Nephron progenitor cell (in vitro differentiated cells): ENCODE results near the gene TRAF3IP1.

Experiments
- DNase-seq: peaks from one replicate; pipeline ENCODE4 v3.0.0; 2021
- H3K27ac Mint-ChIP-seq: 2 replicates; pipeline ENCODE4 v1.8.0; 2021; ENCODE audit warnings: mild to moderate bottlenecking, moderate library complexity, mixed read lengths
- H3K27me3 Mint-ChIP-seq: 2 replicates; pipeline ENCODE4 v1.8.0; 2021; ENCODE audit warnings: mild to moderate bottlenecking, low read depth, mixed read lengths; ENCODE audit not compliant: poor library complexity
- H3K36me3 Mint-ChIP-seq: 2 replicates; pipeline ENCODE4 v1.8.0; 2021; ENCODE audit warnings: low read depth, mixed read lengths
- H3K4me1 Mint-ChIP-seq: 2 replicates; pipeline ENCODE4 v1.8.0; 2021; ENCODE audit warnings: mixed read lengths
- H3K4me3 Mint-ChIP-seq: 2 replicates; pipeline ENCODE4 v1.8.0; 2021; ENCODE audit warnings: mild to moderate bottlenecking, moderate library complexity, mixed read lengths
- H3K9me3 Mint-ChIP-seq: 2 replicates; pipeline ENCODE4 v1.8.0; 2021; ENCODE audit warnings: mild to moderate bottlenecking, moderate library complexity, mixed read lengths
- TF ChIP-seq, protein P1 (sequence below): fragments of 200-600 bp; sonication (generic); IDR thresholded peaks from 2 replicates; pipeline ENCODE4 v1.5.0; 2021; ENCODE audit warnings: antibody characterized with exemption

The TRAF3IP1 gene

DNA sequence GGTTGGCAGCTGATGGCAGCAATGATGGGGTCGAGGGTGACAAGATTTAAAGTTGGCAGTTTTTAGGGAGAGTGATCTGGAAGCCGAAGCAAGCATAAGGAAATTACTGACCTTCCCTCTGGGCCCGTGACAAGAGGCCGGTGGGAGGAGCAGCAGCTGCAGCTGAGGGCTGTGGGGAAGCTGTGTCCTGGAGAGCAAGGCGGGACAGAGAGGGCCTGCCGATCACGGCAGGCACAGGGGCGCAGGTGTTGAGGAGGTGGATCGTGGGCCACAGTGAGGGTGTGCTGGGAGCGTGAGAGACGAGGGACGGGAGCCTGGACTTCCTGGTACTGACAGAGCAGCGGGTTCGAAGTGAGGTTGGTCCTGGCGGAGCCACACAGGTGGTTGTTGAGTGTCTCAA, 31.0 kb downstream of the TRAF3IP1 start:
- no peaks in the 10 kb centered on the region for H3K9me3 Mint-ChIP-seq
- peaks cover 19% of the 10 kb centered on the region for H3K36me3 Mint-ChIP-seq
- H3K4me1 Mint-ChIP-seq, result peaks cover 10% of the 10 kb centered on the region
- H3K27ac Mint-ChIP-seq, result no peak overlapping the region
- H3K27me3 Mint-ChIP-seq, result no peaks in the 10 kb centered on the region
- TF ChIP-seq, protein P1, sequence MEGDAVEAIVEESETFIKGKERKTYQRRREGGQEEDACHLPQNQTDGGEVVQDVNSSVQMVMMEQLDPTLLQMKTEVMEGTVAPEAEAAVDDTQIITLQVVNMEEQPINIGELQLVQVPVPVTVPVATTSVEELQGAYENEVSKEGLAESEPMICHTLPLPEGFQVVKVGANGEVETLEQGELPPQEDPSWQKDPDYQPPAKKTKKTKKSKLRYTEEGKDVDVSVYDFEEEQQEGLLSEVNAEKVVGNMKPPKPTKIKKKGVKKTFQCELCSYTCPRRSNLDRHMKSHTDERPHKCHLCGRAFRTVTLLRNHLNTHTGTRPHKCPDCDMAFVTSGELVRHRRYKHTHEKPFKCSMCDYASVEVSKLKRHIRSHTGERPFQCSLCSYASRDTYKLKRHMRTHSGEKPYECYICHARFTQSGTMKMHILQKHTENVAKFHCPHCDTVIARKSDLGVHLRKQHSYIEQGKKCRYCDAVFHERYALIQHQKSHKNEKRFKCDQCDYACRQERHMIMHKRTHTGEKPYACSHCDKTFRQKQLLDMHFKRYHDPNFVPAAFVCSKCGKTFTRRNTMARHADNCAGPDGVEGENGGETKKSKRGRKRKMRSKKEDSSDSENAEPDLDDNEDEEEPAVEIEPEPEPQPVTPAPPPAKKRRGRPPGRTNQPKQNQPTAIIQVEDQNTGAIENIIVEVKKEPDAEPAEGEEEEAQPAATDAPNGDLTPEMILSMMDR, result no peak
- no peak overlapping the region for H3K4me3 Mint-ChIP-seq
- no peak for DNase-seq

DNA sequence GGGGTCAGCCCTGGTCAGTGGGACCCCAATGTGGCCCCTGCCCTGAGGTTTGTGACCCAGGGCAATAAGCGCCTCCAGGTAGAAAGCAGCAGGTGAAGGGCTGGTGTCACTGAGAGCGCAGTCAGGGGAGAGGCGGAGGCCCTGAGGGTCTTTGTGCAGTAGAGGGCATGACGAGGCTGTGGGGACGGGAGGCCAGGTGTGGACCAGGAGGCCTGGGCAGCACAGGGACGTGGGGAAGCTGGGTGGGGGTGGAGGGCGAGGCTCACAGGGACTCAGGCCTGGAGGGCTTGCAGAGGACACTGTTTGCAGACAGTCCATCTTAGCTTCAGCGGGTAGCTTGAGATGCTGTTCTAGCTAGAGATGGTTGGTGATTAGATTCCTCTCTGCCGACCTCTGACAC, 32.0 kb downstream of the TRAF3IP1 start:
- peaks cover 22% of the 10 kb centered on the region for H3K36me3 Mint-ChIP-seq
- H3K27ac Mint-ChIP-seq, result no peak overlapping the region
- H3K4me3 Mint-ChIP-seq, result no peak overlapping the region
- DNase-seq, result no peak
- no peaks in the 10 kb centered on the region for H3K27me3 Mint-ChIP-seq
- TF ChIP-seq, protein P1, result no peak
- no peaks in the 10 kb centered on the region for H3K9me3 Mint-ChIP-seq
- H3K4me1 Mint-ChIP-seq, result no peaks in the 10 kb centered on the region

DNA sequence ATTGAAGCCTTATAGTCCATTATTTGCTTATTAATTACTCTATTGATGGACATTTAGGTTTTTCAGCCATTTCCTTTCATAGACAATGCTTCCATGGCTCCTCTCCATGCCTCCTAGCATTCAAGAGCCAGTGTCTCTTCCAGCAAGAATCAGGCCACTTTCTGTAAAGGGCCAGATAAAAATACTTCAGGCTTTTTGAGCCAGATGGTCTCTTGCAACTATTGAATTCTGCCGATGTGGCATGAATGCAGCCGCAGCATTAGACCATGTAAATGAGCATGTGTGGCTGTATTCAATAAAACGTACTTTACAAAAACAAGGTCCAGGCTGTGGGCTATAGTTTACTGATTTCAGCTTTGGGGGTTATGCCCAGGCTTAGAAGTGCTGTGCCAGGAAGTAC, 38.5 kb downstream of the TRAF3IP1 start:
- Mint-ChIP-seq H3K27me3 (no peaks in the 10 kb centered on the region), H3K4me3 (no peak overlapping the region), H3K9me3 (peaks cover 9% of the 10 kb centered on the region), H3K36me3 (peaks cover 61% of the 10 kb centered on the region), H3K27ac (no peak overlapping the region), H3K4me1 (peaks cover 4% of the 10 kb centered on the region)
- DNase-seq, result no peak
- TF ChIP-seq, protein P1, result no peak

DNA sequence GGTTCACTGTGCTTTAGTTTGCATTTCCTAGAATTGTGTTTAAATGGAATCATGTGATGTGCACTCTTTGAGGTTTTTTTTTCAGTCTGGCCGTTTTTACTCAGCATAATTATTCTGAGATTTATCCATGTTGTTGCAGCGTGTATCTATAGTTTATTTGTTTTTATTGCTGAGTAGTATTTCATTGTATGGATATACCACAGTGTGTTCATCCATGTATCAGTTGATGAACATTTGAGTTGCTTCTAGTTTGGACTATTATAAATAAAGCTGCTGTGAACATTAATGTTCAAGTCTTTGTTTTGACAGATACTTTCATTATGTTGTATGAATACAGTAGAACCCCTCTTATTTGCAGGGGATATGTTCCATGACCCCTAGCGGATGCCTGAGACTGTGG, 39.1 kb downstream of the TRAF3IP1 start:
- TF ChIP-seq, protein P1, result no peak
- peaks cover 61% of the 10 kb centered on the region for H3K36me3 Mint-ChIP-seq
- H3K4me3 Mint-ChIP-seq, result no peak overlapping the region
- DNase-seq, result no peak
- no peak overlapping the region for H3K27ac Mint-ChIP-seq
- H3K27me3 Mint-ChIP-seq, result no peaks in the 10 kb centered on the region
- peaks cover 4% of the 10 kb centered on the region for H3K4me1 Mint-ChIP-seq
- peaks cover 9% of the 10 kb centered on the region for H3K9me3 Mint-ChIP-seq

DNA sequence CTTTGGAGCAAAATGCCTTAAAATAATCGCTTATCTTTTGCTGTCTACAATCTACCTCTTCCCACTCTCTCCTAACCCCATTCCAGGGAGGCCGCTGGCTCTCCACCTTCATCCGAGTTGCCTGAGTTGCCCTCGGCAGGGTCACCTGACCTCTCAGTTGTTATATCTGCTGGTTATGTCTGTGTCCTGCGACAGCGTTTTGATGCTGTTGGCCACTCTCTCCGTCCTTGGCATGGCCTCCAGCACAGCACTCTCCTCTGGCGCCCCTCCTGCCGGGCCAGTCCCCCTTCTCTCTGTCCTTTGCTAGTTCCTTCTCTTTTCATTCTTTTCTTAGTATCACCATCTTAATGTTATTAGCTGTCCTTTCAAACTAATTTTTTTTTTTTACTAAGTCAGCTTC, 41.6 kb downstream of the TRAF3IP1 start:
- Mint-ChIP-seq H3K4me3 (no peak overlapping the region), H3K27me3 (no peaks in the 10 kb centered on the region), H3K4me1 (peaks cover 4% of the 10 kb centered on the region), H3K27ac (no peak overlapping the region), H3K9me3 (peaks cover 9% of the 10 kb centered on the region), H3K36me3 (peaks cover 56% of the 10 kb centered on the region)
- TF ChIP-seq, protein P1, result no peak
- no peak for DNase-seq

DNA sequence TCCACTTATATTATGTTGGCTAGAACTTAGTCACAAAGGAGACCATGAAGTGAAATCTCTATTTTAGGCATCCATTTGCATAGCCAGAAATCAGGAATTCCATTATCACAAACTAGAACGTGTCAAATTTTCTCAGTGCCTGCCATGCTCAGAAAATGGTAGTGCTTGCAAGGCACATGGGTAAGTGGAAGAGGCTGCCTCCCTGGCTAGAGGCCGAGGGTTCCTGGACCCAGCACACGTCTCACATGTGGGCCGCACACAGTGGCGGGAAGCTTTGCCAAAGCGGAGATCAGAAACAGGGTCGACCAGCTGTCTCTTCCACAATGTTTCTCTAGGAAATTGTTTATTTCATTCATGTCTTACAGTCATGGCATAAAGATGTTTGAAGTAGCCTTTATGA, 42.3 kb downstream of the TRAF3IP1 start:
- H3K4me1 Mint-ChIP-seq, result peaks cover 2% of the 10 kb centered on the region
- no peak for DNase-seq
- H3K27ac Mint-ChIP-seq, result no peak overlapping the region
- TF ChIP-seq, protein P1, result no peak
- H3K4me3 Mint-ChIP-seq, result no peak overlapping the region
- peaks cover 50% of the 10 kb centered on the region for H3K36me3 Mint-ChIP-seq
- H3K9me3 Mint-ChIP-seq, result peaks cover 9% of the 10 kb centered on the region
- no peaks in the 10 kb centered on the region for H3K27me3 Mint-ChIP-seq
